Stimulated activated memory B cell treated with anti-CD40 and anti-IgM and Interleukin-4, amounts not matched to agents 10 μg/mL and 1 μg/mL and 100 μg/mL, for 72 hours (primary cell): Measurements from ENCODE around the gene NTSR2.
A peak's percentile ranks its signal among the peaks of the same experiment; 100 is the strongest.

Experiments
- ATAC-seq: fragments of 150-1000 bp; cut with Tn5 transposase; 2 replicates; pipeline ENCODE4 v1.10.0; 2021
- H3K27ac Mint-ChIP-seq: one replicate; pipeline ENCODE4 v1.8.0; 2022; ENCODE audit warnings: mild to moderate bottlenecking, mixed read lengths
- H3K27me3 Mint-ChIP-seq: one replicate; pipeline ENCODE4 v1.8.0; 2022; ENCODE audit warnings: mixed read lengths
- H3K36me3 Mint-ChIP-seq: one replicate; pipeline ENCODE4 v1.8.0; 2022; ENCODE audit warnings: mixed read lengths
- H3K4me1 Mint-ChIP-seq: one replicate; pipeline ENCODE4 v1.8.0; 2022; ENCODE audit warnings: mixed read lengths
- H3K4me3 Mint-ChIP-seq: one replicate; pipeline ENCODE4 v1.8.0; 2022; ENCODE audit warnings: mild to moderate bottlenecking, moderate library complexity, mixed read lengths
- H3K9me3 Mint-ChIP-seq: one replicate; pipeline ENCODE4 v1.8.0; 2022; ENCODE audit warnings: mixed read lengths

Gene NTSR2

GRCh38 chr2:11617984-11618707, 51.8 kb downstream of the NTSR2 start:
- Mint-ChIP-seq H3K27ac (no peak overlapping the region), H3K4me3 (no peak overlapping the region), H3K4me1 (no peaks in the 10 kb centered on the region), H3K9me3 (no peaks in the 10 kb centered on the region), H3K36me3 (no peaks in the 10 kb centered on the region), H3K27me3 (peaks cover 9% of the 10 kb centered on the region)
- ATAC-seq = peak; percentile 3

GRCh38 chr2:11617527-11617926, 52.5 kb downstream of the NTSR2 start:
- peaks cover 9% of the 10 kb centered on the region for H3K27me3 Mint-ChIP-seq
- H3K36me3 Mint-ChIP-seq = no peaks in the 10 kb centered on the region
- H3K27ac Mint-ChIP-seq = no peak overlapping the region
- no peaks in the 10 kb centered on the region for H3K4me1 Mint-ChIP-seq
- H3K4me3 Mint-ChIP-seq = no peak overlapping the region
- H3K9me3 Mint-ChIP-seq = no peaks in the 10 kb centered on the region
- no peak for ATAC-seq

GRCh38 chr2:11616851-11617415, 53.1 kb downstream of the NTSR2 start:
- no peak overlapping the region for H3K27ac Mint-ChIP-seq

GRCh38 chr2:11616097-11616687, 53.8 kb downstream of the NTSR2 start:
- no peaks in the 10 kb centered on the region for H3K4me1 Mint-ChIP-seq
- no peaks in the 10 kb centered on the region for H3K9me3 Mint-ChIP-seq
- peaks cover 14% of the 10 kb centered on the region for H3K27me3 Mint-ChIP-seq
- no peak overlapping the region for H3K27ac Mint-ChIP-seq
- H3K4me3 Mint-ChIP-seq = no peak overlapping the region
- ATAC-seq = no peak
- H3K36me3 Mint-ChIP-seq = no peaks in the 10 kb centered on the region

More at GRCh38 chr2:11616851-11617415, 53.1 kb downstream of the NTSR2 start:
- H3K4me1 Mint-ChIP-seq = no peaks in the 10 kb centered on the region
- no peaks in the 10 kb centered on the region for H3K9me3 Mint-ChIP-seq
- H3K4me3 Mint-ChIP-seq = no peak overlapping the region
- H3K36me3 Mint-ChIP-seq = no peaks in the 10 kb centered on the region
- peaks cover 9% of the 10 kb centered on the region for H3K27me3 Mint-ChIP-seq
- ATAC-seq = no peak

- Mint-ChIP-seq H3K4me3 (no peak overlapping the region), H3K27me3 (peaks cover 17% of the 10 kb centered on the region), H3K36me3 (no peaks in the 10 kb centered on the region), H3K27ac (no peak overlapping the region), H3K4me1 (no peaks in the 10 kb centered on the region), H3K9me3 (no peaks in the 10 kb centered on the region)
- no peak for ATAC-seq
These were observed 54.8 kb downstream of the NTSR2 start for GRCh38 chr2:11615209-11615608.

GRCh38 chr2:11613297-11613696, 56.7 kb downstream of the NTSR2 start:
- no peak overlapping the region for H3K4me3 Mint-ChIP-seq
- H3K27ac Mint-ChIP-seq = no peak overlapping the region
- peaks cover 17% of the 10 kb centered on the region for H3K27me3 Mint-ChIP-seq
- no peak for ATAC-seq
- no peaks in the 10 kb centered on the region for H3K36me3 Mint-ChIP-seq
- no peaks in the 10 kb centered on the region for H3K4me1 Mint-ChIP-seq
- no peaks in the 10 kb centered on the region for H3K9me3 Mint-ChIP-seq

GRCh38 chr2:11612553-11613215, 57.3 kb downstream of the NTSR2 start:
- Mint-ChIP-seq H3K27me3 (peaks cover 17% of the 10 kb centered on the region), H3K27ac (no peak overlapping the region), H3K9me3 (no peaks in the 10 kb centered on the region), H3K36me3 (no peaks in the 10 kb centered on the region), H3K4me3 (no peak overlapping the region), H3K4me1 (no peaks in the 10 kb centered on the region)
- ATAC-seq = no peak

- no peak for ATAC-seq
- H3K9me3 Mint-ChIP-seq = no peaks in the 10 kb centered on the region
- no peak overlapping the region for H3K4me3 Mint-ChIP-seq
- no peak overlapping the region for H3K27ac Mint-ChIP-seq
- peaks cover 8% of the 10 kb centered on the region for H3K27me3 Mint-ChIP-seq
- no peaks in the 10 kb centered on the region for H3K4me1 Mint-ChIP-seq
- no peaks in the 10 kb centered on the region for H3K36me3 Mint-ChIP-seq
These were observed 58.7 kb downstream of the NTSR2 start for GRCh38 chr2:11611251-11611650.

GRCh38 chr2:11610624-11611242, 59.3 kb downstream of the NTSR2 start:
- Mint-ChIP-seq H3K27ac (no peak overlapping the region), H3K36me3 (no peaks in the 10 kb centered on the region), H3K4me1 (no peaks in the 10 kb centered on the region), H3K27me3 (peaks cover 8% of the 10 kb centered on the region), H3K9me3 (no peaks in the 10 kb centered on the region), H3K4me3 (no peak overlapping the region)
- ATAC-seq = peak; percentile 36
